Type B pancreatic cell (in vitro differentiated cells): ENCODE measurements around the gene ARHGAP9. TPM values are rescaled to one million over a fixed set of nuclear protein-coding genes. Genes with fewer than 3 reads are reported as not detected.
A peak's percentile ranks its signal among the peaks of the same experiment; 100 is the strongest.
"Not testable (repeated sequence)": the region's sequence is repeated elsewhere in the genome, so short reads cannot be mapped to it uniquely, and the experiment has no call there.

Experiments
- DNase-seq: peaks from one replicate; pipeline ENCODE4 v3.0.0; 2021; ENCODE audit warnings: mixed read lengths; ENCODE audit not compliant: unreplicated experiment; ENCODE audit errors: extremely low spot score
- H3K27ac Mint-ChIP-seq: 2 replicates; pipeline ENCODE4 v1.8.0; 2021; ENCODE audit warnings: mild to moderate bottlenecking, mixed read lengths
- H3K27me3 Mint-ChIP-seq: 2 replicates; pipeline ENCODE4 v1.8.0; 2021; ENCODE audit warnings: mixed read lengths
- H3K36me3 Mint-ChIP-seq: 2 replicates; pipeline ENCODE4 v1.8.0; 2021; ENCODE audit warnings: mixed read lengths
- H3K4me1 Mint-ChIP-seq: one replicate; pipeline ENCODE4 v1.8.0; 2021; ENCODE audit warnings: mixed read lengths; ENCODE audit not compliant: unreplicated experiment
- H3K4me3 Mint-ChIP-seq: 2 replicates; pipeline ENCODE4 v1.8.0; 2021; ENCODE audit warnings: mild to moderate bottlenecking, mixed read lengths
- H3K9me3 Mint-ChIP-seq: 2 replicates; pipeline ENCODE4 v1.8.0; 2021; ENCODE audit warnings: mixed read lengths
- CTCF ChIP-seq: fragments of 200-600 bp; sonication (generic); conservative IDR thresholded peaks from 2 replicates; pipeline ENCODE4 v1.5.0; 2021; ENCODE audit warnings: antibody characterized with exemption, mild to moderate bottlenecking
- total RNA-seq: library from RNA; stranded (reverse); gene quantifications from 2 replicates; pipeline ENCODE4 v1.2.1, GENCODE V29; 2021; ENCODE audit warnings: low replicate concordance

The ARHGAP9 gene
- total RNA-seq, 1 donor from 2014 or later: 1.8 TPM

GRCh38 chr12:57518176-57518919 lies 38.7 kb upstream of the ARHGAP9 start:
- Mint-ChIP-seq H3K9me3 (no peaks in the 10 kb centered on the region), H3K4me1 (peaks cover 26% of the 10 kb centered on the region), H3K4me3 (peak overlapping the region; percentile 99), H3K27ac (peak overlapping the region; percentile 99), H3K27me3 (no peaks in the 10 kb centered on the region), H3K36me3 (peaks cover 21% of the 10 kb centered on the region)
- no peak for TF ChIP-seq CTCF
- DNase-seq: no peak

GRCh38 chr12:57517718-57518117 lies 38.1 kb upstream of the ARHGAP9 start:
- not testable (repeated sequence) for H3K9me3 Mint-ChIP-seq, DNase-seq, H3K27me3 Mint-ChIP-seq
- H3K27ac Mint-ChIP-seq: peak overlapping the region; percentile 99
- peaks cover 23% of the 10 kb centered on the region for H3K4me1 Mint-ChIP-seq
- H3K36me3 Mint-ChIP-seq: peaks cover 27% of the 10 kb centered on the region
- peak overlapping the region; percentile 71 for H3K4me3 Mint-ChIP-seq

DNA sequence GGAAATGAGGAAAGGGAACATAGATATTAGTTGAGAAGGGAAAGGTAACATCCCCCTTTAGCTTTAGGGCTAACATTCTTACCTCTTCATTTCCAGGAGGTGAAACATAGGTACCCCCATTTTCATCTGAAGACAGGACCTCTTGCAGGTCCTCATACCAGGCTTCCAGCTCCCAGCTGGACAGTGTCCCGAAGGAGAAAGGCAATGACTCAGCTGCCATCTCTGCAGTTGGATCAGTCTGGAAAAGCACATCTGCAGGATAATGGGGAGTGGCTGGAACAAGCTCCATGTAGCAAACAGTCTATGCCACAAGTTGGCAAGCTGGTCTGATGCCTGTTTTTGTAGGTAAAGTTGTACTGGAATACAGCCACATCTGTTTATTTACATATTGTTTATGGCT lies 37.5 kb upstream of the ARHGAP9 start:
- Mint-ChIP-seq H3K9me3 (no peaks in the 10 kb centered on the region), H3K36me3 (peaks cover 32% of the 10 kb centered on the region), H3K4me1 (peaks cover 22% of the 10 kb centered on the region), H3K27ac (peak overlapping the region; percentile 75), H3K27me3 (no peaks in the 10 kb centered on the region), H3K4me3 (peak overlapping the region; percentile 71)
- DNase-seq: no peak
- no peak for TF ChIP-seq CTCF

GRCh38 chr12:57516617-57517153 lies 37.0 kb upstream of the ARHGAP9 start:
- H3K27ac Mint-ChIP-seq: peak overlapping the region; percentile 75
- H3K9me3 Mint-ChIP-seq: no peaks in the 10 kb centered on the region
- H3K27me3 Mint-ChIP-seq: no peaks in the 10 kb centered on the region
- H3K4me3 Mint-ChIP-seq: no peak overlapping the region
- H3K36me3 Mint-ChIP-seq: peaks cover 36% of the 10 kb centered on the region
- H3K4me1 Mint-ChIP-seq: peaks cover 17% of the 10 kb centered on the region
- TF ChIP-seq CTCF: no peak
- no peak for DNase-seq

- H3K9me3 Mint-ChIP-seq: no peaks in the 10 kb centered on the region
- H3K4me1 Mint-ChIP-seq: peaks cover 14% of the 10 kb centered on the region
- DNase-seq: no peak
- H3K27me3 Mint-ChIP-seq: no peaks in the 10 kb centered on the region
- H3K4me3 Mint-ChIP-seq: peak overlapping the region; percentile 34
- peak overlapping the region; percentile 75 for H3K27ac Mint-ChIP-seq
- TF ChIP-seq CTCF: no peak
- peaks cover 36% of the 10 kb centered on the region for H3K36me3 Mint-ChIP-seq
Measured at GRCh38 chr12:57515934-57516541, 36.4 kb upstream of the ARHGAP9 start.

DNA sequence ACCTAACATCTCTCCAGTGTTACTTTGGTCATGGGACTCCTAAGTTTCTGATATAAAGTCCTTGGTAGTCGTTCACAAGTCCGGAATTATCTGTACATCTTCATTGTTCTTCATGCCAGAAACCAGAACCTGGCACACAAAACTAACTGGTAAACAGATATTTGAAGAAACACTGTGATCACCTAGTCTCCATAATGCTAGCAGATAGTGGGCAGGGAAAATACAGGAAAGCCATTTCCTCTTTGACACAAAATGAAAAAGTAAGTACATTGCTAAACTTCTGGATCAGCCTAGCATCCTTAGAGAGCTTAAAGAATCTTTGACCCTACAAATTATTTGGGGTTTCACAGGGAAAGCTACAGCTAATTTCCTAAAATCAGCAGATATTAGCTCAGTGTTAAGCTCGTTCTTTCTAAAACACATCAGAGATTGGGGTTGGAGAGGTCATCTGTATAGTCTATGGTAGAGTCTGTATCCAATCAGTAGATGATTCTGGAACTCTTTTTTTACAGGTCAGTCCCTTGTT lies 35.8 kb upstream of the ARHGAP9 start:
- no peak for DNase-seq
- peaks cover 14% of the 10 kb centered on the region for H3K4me1 Mint-ChIP-seq
- no peak overlapping the region for H3K4me3 Mint-ChIP-seq
- H3K27ac Mint-ChIP-seq: peak overlapping the region; percentile 75
- no peaks in the 10 kb centered on the region for H3K27me3 Mint-ChIP-seq
- no peaks in the 10 kb centered on the region for H3K9me3 Mint-ChIP-seq
- TF ChIP-seq CTCF: no peak
- H3K36me3 Mint-ChIP-seq: peaks cover 36% of the 10 kb centered on the region
